ENCODE results near the gene PELI3.
A peak's percentile ranks its signal among the peaks of the same experiment; 100 is the strongest.
"Not testable (repeated sequence)": the region's sequence is repeated elsewhere in the genome, so short reads cannot be mapped to it uniquely, and the experiment has no call there.

PELI3 gene

GRCh38 chr11:66466225-66467033 lies at the start of gene PELI3:
TSS of gene PELI3 (plus strand) at chr11:66466905. CDS start at chr11:66468129, 1,224 bp downstream.
- DNase-seq = peak; percentile 94

- no peak for DNase-seq
These were observed 49.7 kb upstream of the PELI3 start for GRCh38 chr11:66417000-66417399.

- peak; percentile 87 for DNase-seq
These were observed 48.3 kb upstream of the PELI3 start for GRCh38 chr11:66418168-66418985.

GRCh38 chr11:66418986-66419308 lies 47.8 kb upstream of the PELI3 start:
- no peak for DNase-seq

GRCh38 chr11:66419825-66420224 lies 46.9 kb upstream of the PELI3 start:
- DNase-seq = no peak

GRCh38 chr11:66420671-66421476 lies 45.8 kb upstream of the PELI3 start, which contains the start of gene NPAS4:
TSS of gene NPAS4 (plus strand) at chr11:66421035. CDS start at chr11:66421180, 145 bp downstream.
- no peak for DNase-seq

- peak; percentile 94 for DNase-seq
These were observed 45.1 kb upstream of the PELI3 start for GRCh38 chr11:66421492-66422205.

GRCh38 chr11:66426314-66426713 lies 40.4 kb upstream of the PELI3 start:
- no peak for DNase-seq

- no peak for DNase-seq
These were observed 37.8 kb upstream of the PELI3 start for GRCh38 chr11:66428933-66429332.

GRCh38 chr11:66429983-66430602 lies 36.6 kb upstream of the PELI3 start:
- DNase-seq = peak; percentile 85

- not testable (repeated sequence) for DNase-seq
These were observed 35.4 kb upstream of the PELI3 start for GRCh38 chr11:66431287-66431686.

GRCh38 chr11:66431871-66432329 lies 34.8 kb upstream of the PELI3 start:
- not testable (repeated sequence) for DNase-seq

GRCh38 chr11:66432597-66432996 lies 34.1 kb upstream of the PELI3 start:
- no peak for DNase-seq

GRCh38 chr11:66437979-66438503 lies 28.7 kb upstream of the PELI3 start:
- no peak for DNase-seq

- peak; percentile 97 for DNase-seq
These were observed 27.9 kb upstream of the PELI3 start, which contains the start of gene MRPL11 for GRCh38 chr11:66438504-66439466. TSS of gene MRPL11 (minus strand) at chr11:66438848. CDS start at chr11:66438754, 94 bp downstream.

- DNase-seq = not testable (repeated sequence)
These were observed 26.4 kb upstream of the PELI3 start for GRCh38 chr11:66440101-66440939.

GRCh38 chr11:66440940-66441282 lies 25.8 kb upstream of the PELI3 start:
- not testable (repeated sequence) for DNase-seq

GRCh38 chr11:66443602-66444001 lies 23.1 kb upstream of the PELI3 start:
- DNase-seq = no peak

- no peak for DNase-seq
These were observed 19.7 kb upstream of the PELI3 start for GRCh38 chr11:66447012-66447411.

All from RPMI8226 (cell line).